Endometrium (tissue), 2 donors: ENCODE results near the gene ALK.
"Not testable (repeated sequence)": the region's sequence is repeated elsewhere in the genome, so short reads cannot be mapped to it uniquely, and the experiment has no call there.

ENCODE experiments used
- FAIRE-seq: peaks from 2 replicates; lab custom pipeline; 2012; peaks lifted over from hg19 to GRCh38; lab: Jason Lieb, UNC
- donor health status: control.
- donor health status: control.

ALK gene

GRCh38 chr2:29841386-29842004, 79.9 kb downstream of the ALK start:
- no peak for FAIRE-seq

GRCh38 chr2:29839306-29839705, 82.1 kb downstream of the ALK start:
- no peak for FAIRE-seq

GRCh38 chr2:29837925-29838324, 83.5 kb downstream of the ALK start:
- FAIRE-seq = no peak

- FAIRE-seq = no peak
Observed at GRCh38 chr2:29834624-29835023, 86.8 kb downstream of the ALK start.

DNA sequence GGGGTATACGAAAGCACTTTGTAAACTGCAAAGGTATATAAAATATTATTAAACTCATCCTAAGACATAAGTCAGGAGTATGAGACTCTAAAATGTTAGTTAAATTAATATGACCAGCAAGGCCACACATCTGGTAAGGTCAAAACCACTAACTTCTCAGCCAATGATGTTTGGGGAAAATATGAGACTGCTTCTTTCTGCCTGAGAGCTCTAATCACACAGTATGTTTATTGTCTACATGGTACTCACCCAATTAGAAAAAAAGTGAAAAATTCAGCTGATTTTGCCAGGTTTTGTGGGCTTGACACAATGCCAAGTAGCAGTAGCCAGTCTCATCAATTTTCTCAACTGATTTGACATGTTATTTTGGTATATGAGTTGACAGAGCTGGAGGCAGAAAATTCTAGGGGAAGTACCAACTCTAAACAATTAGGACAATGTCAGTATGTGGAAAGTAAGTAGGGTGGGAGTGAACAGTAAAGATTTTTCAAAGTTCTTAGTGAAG, 87.3 kb downstream of the ALK start:
- FAIRE-seq = no peak

- FAIRE-seq = no peak
Observed at GRCh38 chr2:29831560-29831959, 89.8 kb downstream of the ALK start.

DNA sequence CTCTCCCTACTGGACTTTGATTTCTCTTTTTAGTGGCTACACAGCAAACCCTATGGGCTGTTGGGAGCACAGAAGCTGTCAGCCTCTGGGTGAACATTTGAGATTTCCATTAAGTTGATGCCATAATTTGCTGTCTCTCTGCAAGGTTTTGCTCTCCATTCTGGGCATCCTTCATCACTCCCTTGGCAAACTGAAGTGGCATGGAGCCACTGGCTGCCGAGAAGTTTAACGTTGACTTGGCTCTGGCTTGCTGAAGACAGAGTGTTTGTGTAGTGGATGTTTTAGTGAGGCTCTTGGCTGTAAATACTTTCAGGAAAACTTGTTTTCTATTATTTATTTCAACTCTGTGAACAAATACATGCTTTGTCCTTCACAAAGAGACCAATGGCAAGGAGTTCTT, 91.5 kb downstream of the ALK start:
- FAIRE-seq = no peak

DNA sequence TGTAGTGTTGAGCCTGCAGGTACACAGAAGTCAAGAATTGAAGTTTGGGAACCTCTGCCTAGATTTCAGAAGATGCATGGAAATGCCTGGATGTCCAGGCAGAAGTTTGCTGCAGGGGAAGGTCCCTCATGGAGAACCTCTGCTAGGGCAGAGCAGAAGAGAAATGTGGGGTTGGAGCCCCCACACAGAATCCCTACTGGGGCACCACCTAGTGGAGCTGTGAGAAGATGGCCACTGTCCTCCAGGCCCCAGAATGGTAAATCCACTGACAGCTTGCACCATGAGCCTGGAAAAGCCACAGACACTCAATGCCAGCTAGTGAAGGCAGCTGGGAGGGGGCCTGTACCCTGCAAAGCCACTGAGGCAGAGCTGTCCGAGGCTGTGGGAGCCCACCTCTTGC, 97.2 kb downstream of the ALK start:
- FAIRE-seq = not testable (repeated sequence)

DNA sequence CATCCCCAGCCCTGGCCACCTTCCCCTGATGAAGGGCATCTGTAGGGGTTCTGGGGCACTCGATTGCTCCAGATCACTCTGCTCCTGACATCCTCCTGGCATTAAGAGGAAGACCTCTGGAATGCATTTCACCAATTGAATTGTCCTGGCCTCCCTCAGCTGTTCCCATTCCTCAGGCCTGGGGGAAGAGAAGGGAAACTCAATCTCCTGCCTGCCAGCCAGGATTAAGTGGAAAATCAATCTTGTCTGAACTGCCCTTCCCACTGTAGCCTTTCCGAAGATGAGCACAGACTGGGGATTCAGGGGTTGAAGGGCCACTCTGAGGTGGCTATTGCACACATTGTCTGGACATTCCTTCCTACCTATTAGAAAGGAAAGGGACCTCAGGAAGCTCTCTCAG, 99.8 kb downstream of the ALK start:
- no peak for FAIRE-seq

DNA sequence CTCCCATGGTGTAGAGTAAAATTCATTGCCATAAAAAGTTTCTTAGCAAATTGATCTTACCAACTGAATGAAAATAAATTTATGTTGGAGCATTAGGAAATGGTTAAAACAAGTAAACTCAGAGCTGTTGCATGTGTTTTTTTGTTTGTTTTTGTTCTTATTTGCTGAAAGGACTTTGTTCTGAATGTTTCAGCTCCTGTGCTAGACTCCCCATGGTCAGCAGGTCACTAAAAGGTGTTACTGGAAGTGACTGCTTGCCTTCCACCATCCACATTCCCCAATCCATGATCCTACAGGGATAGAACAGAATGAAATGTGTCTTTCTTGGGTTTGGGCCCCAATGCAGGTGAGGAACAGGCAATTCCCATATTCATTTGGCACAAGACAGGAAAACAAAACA, 101.8 kb downstream of the ALK start:
- no peak for FAIRE-seq

- no peak for FAIRE-seq
Observed at GRCh38 chr2:29817801-29818680, 103.3 kb downstream of the ALK start.

DNA sequence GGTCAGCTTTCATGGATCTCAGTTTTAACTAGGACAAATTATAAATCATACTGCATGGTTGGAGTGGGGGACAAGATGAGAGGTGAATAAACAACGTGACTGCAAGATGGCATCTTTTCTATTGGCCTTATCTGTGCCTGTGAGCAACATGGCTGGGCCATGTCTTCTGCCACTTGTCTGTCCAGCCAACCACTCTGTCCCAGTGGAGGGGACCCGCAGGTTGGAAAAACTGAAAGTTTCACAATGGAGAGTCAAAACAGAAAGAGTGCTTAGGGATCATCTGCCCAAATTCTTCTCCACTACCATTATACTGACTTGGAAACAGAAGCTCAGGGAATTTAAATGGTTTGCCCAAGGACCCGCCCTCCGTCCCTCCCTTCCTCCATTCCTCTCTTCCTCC, 104.1 kb downstream of the ALK start:
- no peak for FAIRE-seq

- FAIRE-seq = no peak
Observed at GRCh38 chr2:29816651-29817050, 104.7 kb downstream of the ALK start.

DNA sequence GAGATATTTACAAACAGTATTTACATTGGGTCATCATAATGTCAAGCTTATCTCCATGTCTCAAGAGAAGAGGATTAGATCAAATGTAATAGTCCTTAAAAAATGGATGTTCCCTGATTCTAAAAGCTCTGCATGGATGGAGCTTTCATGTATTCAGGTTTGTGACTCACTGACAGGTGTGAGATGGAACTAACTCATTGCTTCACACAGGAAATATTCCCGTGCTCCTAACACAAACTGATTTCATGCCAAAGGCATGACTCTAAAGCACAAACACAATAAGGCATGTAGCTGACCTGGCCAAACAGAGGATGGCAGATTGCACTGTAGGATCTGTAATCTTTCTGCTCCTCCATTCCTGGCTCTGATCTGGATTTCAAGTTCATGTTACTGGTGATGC, 110.0 kb downstream of the ALK start:
- FAIRE-seq = no peak

DNA sequence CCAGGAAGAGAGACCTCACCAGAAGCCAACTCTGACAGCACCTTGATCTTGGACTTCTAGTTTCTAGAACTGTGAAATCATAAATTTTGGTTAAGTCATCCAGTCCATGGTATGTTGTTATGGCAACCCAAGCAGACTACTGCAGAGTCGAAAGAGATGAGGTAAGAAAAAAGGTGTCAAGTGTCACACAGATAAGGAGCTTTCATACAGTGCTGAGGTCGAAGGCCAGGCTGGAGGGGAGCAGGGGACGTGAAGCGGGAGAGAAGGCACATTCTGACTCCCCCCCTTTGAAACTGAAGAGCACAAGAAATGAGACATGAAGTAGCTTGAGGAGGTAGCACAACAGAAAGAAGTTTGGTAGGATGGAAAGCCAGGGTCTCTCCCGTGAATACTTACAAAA, 110.4 kb downstream of the ALK start:
- no peak for FAIRE-seq

GRCh38 chr2:29808321-29808720, 113.1 kb downstream of the ALK start:
- FAIRE-seq = no peak

DNA sequence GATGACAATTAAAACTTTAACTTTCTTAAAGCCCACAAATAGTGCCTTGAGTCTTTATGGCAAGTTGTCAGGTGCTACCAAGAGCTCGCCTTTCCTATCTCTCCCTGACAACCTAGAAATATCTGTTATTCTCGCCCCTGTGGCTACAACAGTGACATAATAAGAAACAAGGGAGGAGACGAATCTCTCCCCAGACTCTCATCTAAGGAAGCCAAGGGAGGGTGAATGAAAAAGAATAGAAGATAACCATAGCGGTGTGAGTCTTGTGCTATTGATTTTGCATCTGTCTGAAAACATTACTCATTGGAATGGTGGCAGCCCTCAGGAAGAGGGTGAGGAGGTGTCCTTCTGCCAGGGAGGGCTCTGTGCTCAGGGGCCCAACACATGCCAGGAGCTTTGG, 114.3 kb downstream of the ALK start:
- no peak for FAIRE-seq

- FAIRE-seq = no peak
Observed at GRCh38 chr2:29806461-29806860, 114.9 kb downstream of the ALK start.

GRCh38 chr2:29804671-29805070, 116.7 kb downstream of the ALK start:
- no peak for FAIRE-seq

GRCh38 chr2:29803537-29803936, 117.8 kb downstream of the ALK start:
- no peak for FAIRE-seq

DNA sequence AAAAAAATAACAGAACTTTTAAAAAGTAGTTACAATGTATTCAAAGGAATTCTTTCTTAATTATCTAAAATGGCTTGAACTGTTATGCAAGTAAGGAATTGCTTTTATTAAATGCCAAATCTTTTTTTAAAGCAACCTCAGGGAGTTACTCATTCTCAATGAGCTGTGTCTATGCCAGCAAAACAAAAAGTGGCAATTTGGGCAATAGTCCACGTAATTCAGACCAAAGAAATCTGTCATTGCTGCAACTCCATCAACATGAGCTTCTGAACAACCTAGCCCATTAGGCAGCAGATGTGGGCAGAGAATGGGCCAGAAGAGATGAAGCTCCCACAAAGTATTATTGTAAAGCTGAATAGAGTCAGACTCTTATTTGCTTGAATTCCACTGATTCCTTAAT, 118.4 kb downstream of the ALK start:
- no peak for FAIRE-seq

DNA sequence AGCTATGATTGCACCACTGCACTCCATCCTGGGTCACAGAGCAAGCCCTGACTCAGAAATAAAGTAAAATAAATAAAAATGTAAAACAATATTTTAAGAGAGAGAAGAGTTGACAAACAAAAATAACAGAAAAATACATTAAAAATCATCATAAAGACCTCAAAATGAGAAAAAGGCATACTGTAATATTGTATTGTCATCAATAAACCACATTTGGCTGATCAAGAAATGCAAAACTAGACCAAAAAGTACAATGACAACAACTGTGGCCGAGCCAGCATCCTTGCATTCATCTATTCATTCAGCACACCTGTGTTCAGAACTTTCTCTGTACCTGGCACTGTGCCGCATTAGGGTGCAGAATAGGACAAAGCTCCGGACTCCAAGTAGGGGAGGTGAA, 121.8 kb downstream of the ALK start:
- FAIRE-seq = no peak

DNA sequence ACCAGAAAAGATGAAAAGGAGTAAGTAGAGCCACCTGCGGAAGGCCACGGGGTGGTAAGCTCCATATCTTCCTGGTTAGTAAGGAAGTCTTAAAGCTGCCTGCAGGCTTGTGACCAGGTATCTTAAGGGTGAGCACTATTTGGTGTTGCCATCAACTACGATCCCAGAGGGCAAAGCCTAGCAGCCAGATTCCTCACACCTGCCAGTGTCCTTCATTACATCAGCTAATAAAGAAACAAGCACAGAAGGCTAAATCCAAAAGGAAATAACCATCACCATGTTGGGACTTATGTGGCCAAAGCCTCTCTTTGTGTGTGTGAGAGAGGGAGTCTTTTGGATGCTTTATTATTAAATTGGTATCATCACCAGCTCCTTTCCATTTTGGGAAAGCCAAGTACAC, 123.5 kb downstream of the ALK start:
- FAIRE-seq = no peak

GRCh38 chr2:29796446-29796845, 124.9 kb downstream of the ALK start:
- no peak for FAIRE-seq
